Stomach smooth muscle (tissue), 2 donors: Measurements from ENCODE around the gene ERLIN1.

Experiments
- H3K27ac ChIP-seq: one replicate; pipeline ENCODE4 v1.7.0; 2013; ENCODE audit warnings: mild to moderate bottlenecking, low read length, inconsistent platforms
- H3K27me3 ChIP-seq, 2 donors: one replicate each; pipeline ENCODE4 v1.7.0; 2013; ENCODE audit warnings: low read length in 2 of 2; ENCODE audit not compliant: insufficient read depth in 2 of 2, control insufficient read depth in 1 of 2
- H3K36me3 ChIP-seq, 2 donors: one replicate each; pipeline ENCODE4 v1.7.0; 2013; ENCODE audit warnings: low read length in 2 of 2; ENCODE audit not compliant: control insufficient read depth in 2 of 2, insufficient read depth in 2 of 2
- H3K4me1 ChIP-seq: one replicate; pipeline ENCODE4 v1.7.0; 2013; ENCODE audit warnings: low read length; ENCODE audit not compliant: control insufficient read depth, insufficient read depth
- H3K4me3 ChIP-seq, 2 donors: one replicate each; pipeline ENCODE4 v1.7.0; 2013; ENCODE audit warnings: low read length in 2 of 2
- H3K9ac ChIP-seq, 2 donors: one replicate each; pipeline ENCODE4 v1.7.0; 2013; ENCODE audit warnings: low read length in 2 of 2, mild to moderate bottlenecking in 1 of 2
- H3K9me3 ChIP-seq, 2 donors: one replicate each; pipeline ENCODE4 v1.7.0; 2013; ENCODE audit warnings: low read length in 2 of 2; ENCODE audit not compliant: control insufficient read depth in 2 of 2
- donor health status: healthy.
- donor health status: Pancreatic carcinoma.

ERLIN1 gene

GRCh38 chr10:100114460-100114859, 71.4 kb downstream of the ERLIN1 start:
- no peaks in the 10 kb centered on the region for H3K9me3 ChIP-seq
- no peak overlapping the region for H3K4me3 ChIP-seq
- no peak overlapping the region for H3K9ac ChIP-seq
- H3K27me3 ChIP-seq = peaks cover 13 to 15% of the 10 kb centered on the region in 2 donors
- no peak overlapping the region for H3K27ac ChIP-seq
- H3K4me1 ChIP-seq = no peaks in the 10 kb centered on the region
- no peaks in the 10 kb centered on the region for H3K36me3 ChIP-seq

- Histone ChIP-seq H3K27me3 (no peaks in the 10 kb centered on the region), H3K4me3 (no peak overlapping the region), H3K9me3 (no peaks in the 10 kb centered on the region), H3K9ac (no peak overlapping the region), H3K36me3 (no peaks in the 10 kb centered on the region), H3K4me1 (no peaks in the 10 kb centered on the region), H3K27ac (no peak overlapping the region)
Measured at GRCh38 chr10:100109670-100110069, 76.2 kb downstream of the ERLIN1 start.

DNA sequence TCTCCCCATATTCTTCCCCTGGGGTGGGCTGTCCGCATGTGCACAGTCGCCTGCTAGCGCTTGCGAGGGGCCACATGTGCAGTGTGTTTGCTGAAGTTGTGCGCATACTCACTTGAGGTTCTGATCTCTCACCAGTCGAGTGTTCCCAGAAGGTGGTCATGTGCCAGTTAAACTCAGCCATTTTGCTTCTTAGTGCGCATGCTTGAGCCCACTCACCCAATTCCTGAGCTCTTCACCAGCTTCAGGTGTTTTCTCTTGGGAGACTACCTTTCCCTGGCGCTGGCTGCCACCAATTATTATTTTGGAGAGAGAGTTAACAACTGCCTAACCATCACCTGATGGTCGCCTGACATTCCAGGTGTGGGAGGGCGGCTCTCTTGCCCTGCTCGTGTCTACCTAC, 79.0 kb downstream of the ERLIN1 start:
- Histone ChIP-seq H3K9me3 (no peaks in the 10 kb centered on the region), H3K4me3 (no peak overlapping the region), H3K4me1 (no peaks in the 10 kb centered on the region), H3K9ac (no peak overlapping the region), H3K36me3 (no peaks in the 10 kb centered on the region), H3K27ac (no peak overlapping the region), H3K27me3 (peaks cover 0 to 2% of the 10 kb centered on the region in 2 donors)

DNA sequence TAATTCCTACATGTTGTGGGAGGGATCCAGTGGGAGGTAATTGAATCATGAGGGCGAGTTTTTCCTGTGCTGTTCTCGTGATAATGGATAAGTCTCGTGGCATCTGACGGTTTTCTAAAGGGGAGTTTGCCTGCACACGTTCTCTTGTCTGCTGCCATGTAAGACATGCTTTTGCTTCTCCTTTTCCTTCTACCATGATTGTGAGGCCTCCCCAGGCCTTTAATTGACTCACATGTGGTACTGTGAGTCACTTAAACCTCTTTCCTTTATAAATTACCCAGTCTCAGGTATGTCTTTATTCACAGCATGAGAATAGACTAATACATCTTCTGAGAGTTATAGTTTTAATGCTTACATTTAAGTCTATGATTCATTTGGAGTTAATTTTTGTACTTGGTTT, 81.5 kb downstream of the ERLIN1 start:
- Histone ChIP-seq H3K9ac (no peak overlapping the region), H3K4me3 (no peak overlapping the region), H3K9me3 (no peaks in the 10 kb centered on the region), H3K4me1 (no peaks in the 10 kb centered on the region), H3K27me3 (peaks cover 0 to 4% of the 10 kb centered on the region in 2 donors), H3K27ac (no peak overlapping the region), H3K36me3 (no peaks in the 10 kb centered on the region)

DNA sequence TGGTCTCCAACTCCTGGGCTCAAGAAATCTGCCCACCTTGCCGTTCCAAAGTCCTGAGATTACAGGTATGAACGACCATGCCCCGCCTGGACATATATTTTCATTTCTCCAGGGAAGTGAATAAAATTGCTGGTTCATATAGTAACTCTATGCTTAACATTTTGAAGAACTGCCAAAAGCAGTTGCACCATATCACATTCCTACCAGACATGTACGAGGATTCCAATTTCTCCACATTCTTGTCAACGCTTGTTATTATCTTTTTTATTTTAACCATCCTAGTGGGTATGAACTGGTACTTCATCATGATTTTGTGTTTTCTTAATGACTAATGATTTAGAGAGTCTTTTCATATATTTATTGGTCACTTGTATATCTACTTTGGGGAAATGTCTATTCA, 82.2 kb downstream of the ERLIN1 start:
- Histone ChIP-seq H3K9ac (no peak overlapping the region), H3K27ac (no peak overlapping the region), H3K9me3 (no peaks in the 10 kb centered on the region), H3K4me1 (no peaks in the 10 kb centered on the region), H3K36me3 (no peaks in the 10 kb centered on the region), H3K27me3 (peaks cover 0 to 4% of the 10 kb centered on the region in 2 donors), H3K4me3 (no peak overlapping the region)

- Histone ChIP-seq H3K27ac (no peak overlapping the region), H3K27me3 (peaks cover 0 to 4% of the 10 kb centered on the region in 2 donors), H3K9me3 (peaks cover 0 to 8% of the 10 kb centered on the region in 2 donors), H3K4me3 (no peak overlapping the region), H3K36me3 (no peaks in the 10 kb centered on the region), H3K4me1 (no peaks in the 10 kb centered on the region), H3K9ac (no peak overlapping the region)
Measured at GRCh38 chr10:100101192-100102076, 84.4 kb downstream of the ERLIN1 start.

DNA sequence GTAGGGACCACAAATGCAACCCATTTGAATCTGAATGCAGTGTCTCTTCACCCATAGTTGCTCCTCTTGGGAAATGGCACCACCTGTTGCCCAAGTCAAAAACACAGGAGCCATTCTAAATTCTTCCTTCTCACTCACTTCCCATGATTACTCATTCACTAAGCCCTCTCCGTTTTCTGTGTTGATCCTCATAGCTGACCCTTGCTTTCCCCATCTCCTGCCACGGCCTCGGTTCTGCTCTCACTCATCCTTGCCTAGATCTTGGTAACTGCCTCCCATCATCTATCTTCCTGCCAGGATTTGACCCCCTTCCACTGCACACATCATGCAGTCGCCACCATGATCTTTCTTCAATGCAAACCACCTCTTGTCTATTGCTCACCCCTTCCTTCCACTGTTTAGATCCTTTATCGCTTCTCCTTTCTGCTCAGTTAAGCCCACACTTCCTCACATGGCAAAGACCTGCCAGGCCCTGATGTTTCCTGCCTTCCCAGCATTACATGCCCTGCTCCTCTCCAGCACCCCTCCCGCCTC, 85.1 kb downstream of the ERLIN1 start:
- peaks cover 0 to 8% of the 10 kb centered on the region in 2 donors for H3K9me3 ChIP-seq
- no peak overlapping the region for H3K9ac ChIP-seq
- H3K4me1 ChIP-seq = no peaks in the 10 kb centered on the region
- no peaks in the 10 kb centered on the region for H3K36me3 ChIP-seq
- peaks cover 0 to 4% of the 10 kb centered on the region in 2 donors for H3K27me3 ChIP-seq
- H3K4me3 ChIP-seq = no peak overlapping the region
- no peak overlapping the region for H3K27ac ChIP-seq
